DOHH2 (cell line): ENCODE data around the gene CCN5.

Experiments
- EZH2phosphoT487 ChIP-seq: fragments of 200-600 bp; sonication (generic); IDR thresholded peaks from 2 replicates; pipeline ENCODE4 v1.6.1; 2017; ENCODE audit warnings: borderline replicate concordance, mild to moderate bottlenecking, antibody characterized with exemption, low read length, moderate library complexity, mixed read lengths
- TF ChIP-seq, protein P1 (sequence below): fragments of 200-600 bp; sonication (generic); IDR thresholded peaks from one replicate; pipeline ENCODE4 v1.5.1; 2014; ENCODE audit warnings: antibody characterized with exemption, mild to moderate bottlenecking, low read depth, low read length; ENCODE audit not compliant: poor library complexity, severe bottlenecking

DNA sequence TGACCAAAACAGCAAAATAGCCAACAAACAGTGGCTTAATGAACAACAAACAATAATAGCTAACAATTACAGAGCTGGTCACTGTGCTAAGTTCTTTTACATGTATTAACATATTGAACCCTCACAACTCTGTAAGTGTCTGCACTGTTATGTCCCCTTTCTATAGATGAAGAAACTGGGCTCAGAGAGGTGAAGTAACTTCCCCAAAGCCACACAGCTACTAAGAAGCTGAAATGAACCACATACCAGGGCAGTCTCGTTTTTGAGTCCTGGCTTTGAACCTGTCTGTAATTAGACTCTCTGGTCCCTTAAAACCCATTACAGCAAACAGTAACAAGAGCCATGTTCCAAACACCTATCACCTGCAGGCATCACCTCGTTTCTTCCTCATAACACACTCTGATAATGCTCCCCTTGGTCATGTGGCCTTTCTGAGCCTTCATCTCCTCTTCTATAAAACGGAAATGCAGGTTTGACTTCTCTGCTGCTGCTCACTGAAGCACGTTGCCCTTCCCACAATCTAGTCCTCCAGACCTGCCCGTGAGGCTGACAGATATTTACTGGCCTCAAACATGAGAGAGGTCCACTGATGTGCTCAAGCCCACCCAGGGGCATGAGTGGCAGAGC is 53.8 kb downstream of the CCN5 start:
- TF ChIP-seq, protein P1, sequence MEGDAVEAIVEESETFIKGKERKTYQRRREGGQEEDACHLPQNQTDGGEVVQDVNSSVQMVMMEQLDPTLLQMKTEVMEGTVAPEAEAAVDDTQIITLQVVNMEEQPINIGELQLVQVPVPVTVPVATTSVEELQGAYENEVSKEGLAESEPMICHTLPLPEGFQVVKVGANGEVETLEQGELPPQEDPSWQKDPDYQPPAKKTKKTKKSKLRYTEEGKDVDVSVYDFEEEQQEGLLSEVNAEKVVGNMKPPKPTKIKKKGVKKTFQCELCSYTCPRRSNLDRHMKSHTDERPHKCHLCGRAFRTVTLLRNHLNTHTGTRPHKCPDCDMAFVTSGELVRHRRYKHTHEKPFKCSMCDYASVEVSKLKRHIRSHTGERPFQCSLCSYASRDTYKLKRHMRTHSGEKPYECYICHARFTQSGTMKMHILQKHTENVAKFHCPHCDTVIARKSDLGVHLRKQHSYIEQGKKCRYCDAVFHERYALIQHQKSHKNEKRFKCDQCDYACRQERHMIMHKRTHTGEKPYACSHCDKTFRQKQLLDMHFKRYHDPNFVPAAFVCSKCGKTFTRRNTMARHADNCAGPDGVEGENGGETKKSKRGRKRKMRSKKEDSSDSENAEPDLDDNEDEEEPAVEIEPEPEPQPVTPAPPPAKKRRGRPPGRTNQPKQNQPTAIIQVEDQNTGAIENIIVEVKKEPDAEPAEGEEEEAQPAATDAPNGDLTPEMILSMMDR: no peak
- TF ChIP-seq EZH2phosphoT487: no peak
